ENCODE data around the gene RPS3A.
"Not testable (repeated sequence)": the region's sequence is repeated elsewhere in the genome, so short reads cannot be mapped to it uniquely, and the experiment has no call there.

Gene RPS3A

GRCh38 chr4:151099229-151099975, at the start of gene RPS3A:
Gene RPS3A (plus strand): TSS chr4:151099628. CDS start chr4:151099653, 25 bp downstream.
- DNase-seq: peak; percentile 97 to 98

GRCh38 chr4:151052785-151053184, 46.6 kb upstream of the RPS3A start:
- DNase-seq: no peak

- DNase-seq: no peak
These were observed 43.9 kb upstream of the RPS3A start for GRCh38 chr4:151055539-151055938.

- DNase-seq: not testable (repeated sequence)
These were observed 36.3 kb upstream of the RPS3A start for GRCh38 chr4:151063143-151063542.

- no peak for DNase-seq
These were observed 32.0 kb upstream of the RPS3A start for GRCh38 chr4:151067316-151067970.

GRCh38 chr4:151074416-151074916, 25.0 kb upstream of the RPS3A start:
- no peak for DNase-seq

GRCh38 chr4:151077978-151078377, 21.4 kb upstream of the RPS3A start:
- peak in 1 of 2 experiments; percentile 8 for DNase-seq

GRCh38 chr4:151087467-151087866, 12.0 kb upstream of the RPS3A start:
- no peak for DNase-seq

GRCh38 chr4:151091047-151091446, 8.4 kb upstream of the RPS3A start:
- DNase-seq: no peak

- no peak for DNase-seq
These were observed 6.9 kb upstream of the RPS3A start for GRCh38 chr4:151092488-151092887.

GRCh38 chr4:151093203-151093602, 6.2 kb upstream of the RPS3A start:
- no peak for DNase-seq

GRCh38 chr4:151094290-151094751, 5.1 kb upstream of the RPS3A start:
- no peak for DNase-seq

GRCh38 chr4:151095142-151095541, 4.3 kb upstream of the RPS3A start:
- no peak for DNase-seq

GRCh38 chr4:151097759-151098158, 1.7 kb upstream of the RPS3A start:
- no peak for DNase-seq

- no peak for DNase-seq
These were observed 524 bp upstream of the RPS3A start for GRCh38 chr4:151098979-151099228.

GRCh38 chr4:151099976-151100417, 569 bp downstream of the RPS3A start:
- no peak for DNase-seq

GRCh38 chr4:151100531-151100930, 1.1 kb downstream of the RPS3A start:
- DNase-seq: no peak

GRCh38 chr4:151103758-151104157, 4.3 kb downstream of the RPS3A start:
- no peak for DNase-seq

- DNase-seq: no peak
These were observed 5.2 kb downstream of the RPS3A start for GRCh38 chr4:151104621-151105020.

- no peak for DNase-seq
These were observed 6.1 kb downstream of the RPS3A start for GRCh38 chr4:151105454-151106032.

GRCh38 chr4:151107063-151107462, 7.6 kb downstream of the RPS3A start:
- no peak for DNase-seq

GRCh38 chr4:151110236-151110635, 10.8 kb downstream of the RPS3A start:
- no peak for DNase-seq

- DNase-seq: no peak
These were observed 14.9 kb downstream of the RPS3A start for GRCh38 chr4:151114338-151114737.

- DNase-seq: no peak
These were observed 15.6 kb downstream of the RPS3A start for GRCh38 chr4:151114986-151115385.

Data from activated CD4-positive, alpha-beta T cell treated with anti-CD3 and anti-CD28 coated beads, Interleukin-2, amount 50 U/mL, for 48 hours (primary cell).